GM21723 (cell line): ENCODE results near the gene ZNF407.

ENCODE experiments used
- ATAC-seq: cut with Tn5 transposase; IDR thresholded peaks from one replicate; pipeline ENCODE4 v1.9.1; 2021; ENCODE audit warnings: mild to moderate bottlenecking, moderate library complexity; ENCODE audit not compliant: unreplicated experiment

ZNF407 gene

DNA sequence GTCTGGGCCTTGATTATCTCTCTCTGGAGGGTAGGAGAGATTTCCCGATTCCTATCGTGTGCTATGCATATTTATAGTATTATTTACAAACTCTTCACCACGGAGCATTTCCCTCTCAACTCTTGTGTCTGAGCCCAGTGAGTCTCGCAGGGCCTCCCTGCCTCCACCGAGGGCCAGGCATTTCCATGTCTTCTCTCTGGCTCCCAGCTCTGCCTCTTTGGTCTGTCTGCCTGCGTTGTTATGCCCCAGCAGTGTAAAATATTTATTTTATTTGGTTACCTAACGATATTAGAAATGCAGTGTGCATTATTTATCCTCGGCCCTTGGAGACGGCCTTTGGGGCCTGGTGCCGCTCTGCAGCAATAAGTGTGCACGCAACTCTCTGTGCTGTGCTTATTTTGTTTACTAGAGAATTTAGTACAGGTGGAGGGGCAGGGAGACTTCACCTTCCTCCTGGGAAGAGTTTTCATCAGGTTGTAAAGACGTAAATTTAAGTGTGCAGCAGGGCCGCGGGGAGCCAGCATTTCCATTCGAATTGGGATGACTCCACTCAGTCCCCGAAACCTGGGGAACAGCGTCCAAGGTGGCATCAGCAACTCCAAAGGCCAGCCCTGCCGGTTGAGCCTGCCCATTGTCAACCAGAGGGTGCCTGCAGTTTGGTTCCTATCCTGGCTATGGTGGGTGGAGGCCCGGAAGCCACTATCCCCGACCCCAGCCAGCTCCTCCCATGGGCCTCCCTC lies 511.1 kb downstream of the ZNF407 start:
- ATAC-seq: no peak

DNA sequence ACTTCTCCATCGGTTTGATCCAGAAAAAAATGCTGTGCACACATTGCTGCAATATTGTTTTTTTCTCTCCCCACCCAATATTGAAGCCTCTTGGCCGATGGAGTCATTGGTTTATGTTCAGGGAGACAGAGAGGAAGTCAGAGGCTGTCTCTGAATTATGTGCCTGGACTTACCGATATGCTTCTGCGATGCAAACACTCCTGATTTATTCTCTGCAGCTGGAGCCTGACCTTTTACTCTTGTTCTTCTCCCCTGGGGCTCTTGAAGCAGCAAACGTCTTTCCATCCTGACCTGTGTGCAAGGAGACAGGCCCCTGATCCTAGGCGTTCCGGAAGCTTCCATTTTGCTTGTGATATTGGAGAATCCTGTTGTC lies 511.6 kb downstream of the ZNF407 start:
- no peak for ATAC-seq

DNA sequence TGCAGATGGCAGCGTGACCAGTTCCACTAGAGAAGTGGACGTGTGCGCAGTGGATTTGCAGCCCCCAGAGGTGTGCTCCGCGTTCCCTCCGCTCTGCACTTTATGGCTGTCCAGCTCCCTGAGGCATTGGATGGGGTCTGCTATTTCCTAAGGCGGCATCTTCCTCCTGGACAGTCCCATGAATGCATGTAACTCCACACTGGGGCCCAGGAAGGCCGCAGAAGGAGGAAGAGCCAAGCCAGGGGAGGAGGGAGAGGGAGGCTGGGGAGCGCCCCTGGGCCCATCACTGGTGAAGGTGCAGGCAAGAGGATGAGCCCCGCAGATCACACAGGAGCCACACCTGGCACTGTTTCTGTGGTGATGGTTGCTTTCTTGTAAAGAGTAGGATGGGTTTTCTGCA lies 512.1 kb downstream of the ZNF407 start:
- no peak for ATAC-seq

DNA sequence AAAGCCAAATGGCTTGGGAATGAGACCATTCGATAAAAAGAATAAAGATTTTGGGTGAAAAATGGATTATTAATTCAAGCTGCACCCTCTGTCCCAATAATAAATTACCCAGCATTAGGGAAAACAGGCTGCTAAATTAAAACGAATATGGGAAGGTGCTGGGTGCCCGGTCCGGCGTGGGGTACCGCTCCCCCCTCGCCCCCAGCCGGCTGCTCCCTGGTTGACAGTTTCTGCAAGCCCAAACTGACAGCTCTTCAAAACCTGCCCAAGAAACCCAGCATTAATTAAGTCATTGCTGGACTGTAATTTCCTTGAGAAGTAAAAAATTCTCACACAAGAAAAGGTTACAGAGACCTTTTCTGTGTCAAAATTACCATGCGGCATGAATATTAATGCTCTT lies 512.6 kb downstream of the ZNF407 start:
- no peak for ATAC-seq

DNA sequence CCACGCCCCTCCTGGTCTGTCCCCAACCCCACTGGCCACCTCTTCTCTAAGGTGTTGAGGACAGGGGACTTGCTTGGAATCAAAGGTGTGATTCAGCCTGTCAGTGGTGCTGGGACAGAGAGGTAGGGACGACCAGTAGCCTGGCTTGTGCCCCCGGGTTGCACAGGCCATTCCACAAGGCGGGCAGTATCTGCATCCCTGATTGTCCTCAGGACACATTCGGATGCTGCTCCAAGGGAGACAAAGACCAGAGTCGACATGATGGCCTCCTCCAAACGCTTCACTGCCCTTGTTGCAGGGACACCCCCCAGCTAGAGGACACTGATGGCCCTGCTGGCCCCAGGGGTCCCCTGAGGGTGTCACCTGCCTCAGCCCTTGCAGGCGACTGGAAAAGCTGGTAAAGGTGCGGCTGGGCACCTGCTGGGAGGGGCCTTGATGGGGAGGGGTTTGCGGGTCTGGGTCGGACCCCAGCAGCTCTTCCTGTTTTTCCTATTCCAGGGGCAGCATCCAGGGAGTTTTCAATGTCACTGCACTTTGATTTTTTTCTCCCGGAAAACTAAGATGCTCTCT lies 513.3 kb downstream of the ZNF407 start:
- no peak for ATAC-seq

DNA sequence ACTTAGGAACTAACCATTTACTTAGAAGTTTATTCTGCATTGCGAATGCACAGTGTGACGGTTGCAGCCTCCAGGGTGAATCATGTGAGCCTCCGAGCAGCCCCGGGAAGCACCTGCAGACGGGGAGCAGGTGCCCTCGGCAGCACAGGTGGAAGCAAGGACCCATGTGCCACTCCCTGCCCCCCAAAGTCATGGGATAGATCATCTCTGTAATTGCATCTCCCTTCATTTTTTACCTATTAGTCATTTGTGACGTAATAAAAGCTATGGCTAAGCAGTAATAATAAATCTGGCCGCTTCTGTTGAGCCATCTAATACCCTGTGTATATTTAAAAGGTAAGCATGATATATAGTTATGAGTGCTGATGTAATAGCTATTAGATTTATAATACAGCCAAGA lies 514.1 kb downstream of the ZNF407 start:
- ATAC-seq: no peak

DNA sequence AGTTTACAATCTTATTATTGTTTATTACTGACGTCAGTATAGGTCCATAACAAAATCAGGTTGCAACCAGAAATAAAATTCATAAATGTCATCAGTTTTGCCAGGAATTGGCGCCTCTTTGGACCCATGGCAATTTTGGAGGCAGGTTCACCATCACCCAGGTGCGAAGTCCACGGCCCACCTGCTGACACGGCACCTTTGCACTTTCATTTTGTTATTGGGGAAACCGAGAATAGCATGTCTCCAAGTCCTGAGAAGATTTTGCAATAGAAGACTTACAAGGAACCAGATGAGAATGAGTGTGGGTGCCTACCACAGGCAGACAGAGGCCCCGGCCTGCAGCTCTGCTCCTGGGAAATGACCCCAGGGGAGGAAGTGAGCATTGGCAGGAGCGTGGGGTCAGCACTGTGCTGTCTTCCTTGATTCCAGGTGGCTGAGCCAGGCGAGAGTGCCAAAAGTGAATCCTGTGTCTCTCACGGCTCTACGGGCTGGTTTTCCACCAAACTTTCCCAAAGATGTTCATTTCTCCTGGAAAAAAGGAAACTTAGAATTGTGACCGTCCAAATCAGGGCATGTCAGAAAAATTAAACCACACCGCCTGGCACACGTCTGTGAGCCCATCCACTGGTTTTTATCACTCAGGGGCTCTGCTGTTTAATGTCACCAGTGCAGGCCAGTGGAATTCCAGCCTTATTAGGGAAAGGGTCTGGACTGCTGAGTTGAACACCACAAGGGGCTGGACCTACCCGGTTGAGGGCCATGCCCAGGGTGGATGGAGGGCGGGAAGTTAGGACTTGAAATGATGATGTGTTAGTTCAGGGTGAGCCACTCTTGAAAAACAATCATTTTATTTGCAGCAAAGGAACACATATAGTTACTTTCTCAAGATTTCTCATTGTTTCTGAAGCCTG lies 514.8 kb downstream of the ZNF407 start:
- ATAC-seq: no peak

DNA sequence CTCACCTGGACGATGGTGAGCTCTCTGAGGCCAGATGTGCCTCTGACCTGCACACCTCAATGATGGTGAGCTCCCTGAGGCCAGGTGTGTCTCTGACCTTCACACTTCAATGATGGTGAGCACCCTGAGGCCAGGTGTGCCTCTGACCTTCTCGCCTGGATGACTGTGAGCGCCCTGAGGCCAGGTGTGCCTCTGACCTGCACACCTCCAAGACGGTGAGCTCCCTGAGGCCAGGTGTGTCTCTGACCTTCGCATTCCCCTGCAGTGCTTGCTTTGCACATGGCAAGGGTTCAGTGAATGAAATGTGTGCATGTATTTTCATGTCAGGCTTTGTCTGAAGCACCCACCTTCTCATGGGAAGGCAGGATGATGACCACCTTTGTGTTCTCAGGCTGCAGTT lies 515.8 kb downstream of the ZNF407 start:
- no peak for ATAC-seq

DNA sequence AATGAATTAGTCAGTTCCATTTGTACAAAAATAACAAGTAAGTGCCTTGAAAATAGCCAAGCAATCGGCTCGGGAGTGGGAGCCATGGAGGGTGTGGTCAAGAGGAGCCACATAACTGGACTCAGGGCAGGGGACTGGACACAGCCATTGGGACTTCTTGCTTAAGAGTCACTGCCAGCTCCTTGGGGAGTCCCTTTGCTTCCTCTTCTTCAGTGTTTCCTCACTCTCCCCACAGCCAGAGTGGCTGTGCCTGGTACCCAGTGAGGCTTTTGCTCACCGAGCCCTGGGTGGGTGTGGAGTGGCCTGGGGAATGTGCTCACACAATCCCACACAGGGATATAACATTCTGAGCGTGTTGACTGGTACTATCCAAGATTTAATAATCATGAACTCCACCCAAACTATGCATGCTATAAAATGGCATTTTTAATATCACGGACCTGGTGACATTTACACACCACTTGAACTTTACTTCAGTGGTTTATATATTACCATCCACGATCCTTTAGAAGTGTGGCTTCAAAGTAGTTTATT lies 516.6 kb downstream of the ZNF407 start:
- no peak for ATAC-seq
